Kidney glomerular epithelial cell (primary cell): ENCODE results near the gene PLAAT4.
A peak's percentile ranks its signal among the peaks of the same experiment; 100 is the strongest.
"Not testable (repeated sequence)": the region's sequence is repeated elsewhere in the genome, so short reads cannot be mapped to it uniquely, and the experiment has no call there.

Experiments used
- DNase-seq: peaks from one replicate; lab custom pipeline; 2025; lab: John Stamatoyannopoulos, UW

PLAAT4 gene

GRCh38 chr11:63511048-63511748, 25.4 kb upstream of the PLAAT4 start:
- DNase-seq, result no peak

- no peak for DNase-seq
These were observed 23.8 kb upstream of the PLAAT4 start for GRCh38 chr11:63512816-63513215.

DNA sequence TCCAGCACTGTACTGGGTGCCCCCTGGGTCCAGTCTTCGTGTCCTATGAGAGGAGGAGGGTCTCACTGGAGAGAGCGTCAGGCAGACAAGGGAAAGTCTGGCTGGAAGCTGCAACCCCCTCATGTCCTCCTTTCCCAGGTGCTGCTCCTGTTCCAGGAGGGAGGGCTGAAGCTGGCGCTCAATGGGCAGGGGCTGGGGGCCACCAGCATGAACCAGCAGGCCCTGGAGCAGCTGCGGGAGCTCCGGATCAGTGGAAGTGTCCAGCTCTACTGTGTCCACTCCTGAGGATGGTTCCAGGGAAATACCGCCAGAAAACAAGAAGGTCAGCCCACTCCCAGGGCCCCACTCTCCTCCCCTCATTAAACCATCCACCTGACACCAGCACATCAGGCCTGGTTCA, 20.5 kb upstream of the PLAAT4 start:
- no peak for DNase-seq

DNA sequence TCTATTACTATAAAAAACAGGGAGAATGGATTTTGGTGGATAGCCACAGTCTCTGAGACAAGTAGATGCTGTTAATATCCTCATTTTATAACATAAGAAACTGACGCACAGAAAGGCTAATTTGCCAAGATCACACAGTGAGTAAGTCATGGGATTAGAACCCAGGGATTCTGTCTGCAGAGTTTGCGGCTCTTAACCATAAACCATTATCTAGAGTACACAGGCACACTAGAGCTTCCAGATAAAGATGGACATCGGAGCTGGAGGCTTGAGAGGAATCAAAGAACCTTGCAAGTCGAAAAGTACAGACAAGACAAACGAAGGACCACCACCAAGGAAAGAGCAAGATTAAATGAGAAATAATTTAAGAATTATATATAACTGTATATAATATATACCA, 19.5 kb upstream of the PLAAT4 start:
- no peak for DNase-seq

DNA sequence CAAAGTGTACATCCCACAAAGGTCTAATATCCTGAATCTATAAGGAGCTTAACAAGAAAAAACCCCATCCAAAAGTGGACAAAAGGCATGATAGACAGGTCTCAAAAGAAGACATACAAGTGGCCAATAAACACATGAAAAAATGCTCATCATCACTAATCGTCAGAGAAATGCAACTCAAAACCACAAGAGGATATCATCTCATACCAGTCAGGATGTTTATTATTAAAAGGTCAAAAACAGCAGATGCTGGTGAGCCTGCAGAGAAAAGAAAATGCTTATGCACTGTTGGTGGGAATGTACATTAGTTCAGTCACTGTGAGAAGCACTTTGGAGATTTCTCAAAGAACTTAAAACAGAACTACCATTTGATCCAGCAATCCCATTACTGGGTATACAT, 18.1 kb upstream of the PLAAT4 start:
- no peak for DNase-seq

DNA sequence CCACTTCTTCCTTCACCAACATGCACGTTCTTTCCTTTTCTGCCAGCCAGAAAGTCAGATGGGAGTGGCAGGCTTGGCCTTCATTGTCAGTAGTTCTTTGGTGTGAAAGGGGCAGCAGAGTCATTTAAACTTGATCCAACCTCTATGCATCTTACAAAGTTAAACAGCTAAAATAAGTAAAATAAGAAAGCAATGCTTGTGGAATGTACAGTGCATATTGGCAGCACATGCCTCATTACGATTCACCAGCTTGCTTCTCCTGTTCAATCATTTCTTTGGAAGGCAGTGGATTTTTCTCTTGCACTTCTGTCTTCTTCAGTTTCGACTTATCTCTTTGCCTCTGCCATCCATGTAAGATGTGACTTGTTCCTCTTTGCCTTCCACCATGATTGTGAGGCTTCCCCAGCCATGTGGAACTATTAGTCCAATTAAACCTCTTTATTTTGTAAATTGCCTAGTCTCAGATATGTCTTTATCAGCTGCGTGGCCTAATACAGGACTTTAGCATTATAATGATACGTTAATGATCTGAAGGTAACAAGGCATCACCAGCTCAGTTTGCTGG, 15.9 kb upstream of the PLAAT4 start:
- no peak for DNase-seq

DNA sequence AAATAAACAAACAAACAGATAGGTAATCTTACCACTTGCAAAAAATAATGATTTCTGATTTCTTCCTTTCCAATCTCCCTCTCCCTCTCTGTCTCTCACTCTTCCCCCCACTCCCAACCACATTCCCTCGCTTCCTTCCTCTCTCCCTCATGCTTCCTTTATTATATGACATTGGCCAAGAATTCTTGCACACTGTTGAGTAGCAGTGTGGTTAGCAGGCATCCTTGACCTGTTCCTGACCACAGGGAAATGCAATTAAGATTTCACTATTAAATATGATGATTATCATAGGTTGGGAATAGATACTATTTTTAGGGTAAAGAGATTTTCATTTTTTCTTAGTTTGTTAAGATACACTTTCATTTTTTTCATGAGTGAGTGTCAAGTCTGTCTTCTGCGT, 14.7 kb upstream of the PLAAT4 start:
- DNase-seq, result no peak

DNA sequence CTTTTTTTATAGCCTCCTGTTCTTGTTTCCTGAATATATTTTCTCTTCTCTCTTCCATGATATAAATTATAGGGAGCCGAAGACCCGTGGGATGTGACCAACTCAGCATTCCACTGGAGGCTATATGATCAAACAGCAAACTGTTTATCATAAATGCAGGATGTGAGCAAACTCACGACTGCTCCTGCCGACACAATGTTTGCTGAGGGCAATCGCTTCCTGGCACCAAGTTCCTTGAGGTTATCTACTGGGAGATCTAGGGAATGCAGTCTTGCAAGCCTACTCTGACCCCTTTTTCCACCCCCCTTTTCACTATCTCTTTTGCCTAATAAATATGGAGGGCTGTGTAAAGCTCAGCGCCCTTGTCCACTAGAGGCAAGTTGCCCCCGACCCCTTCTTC, 13.5 kb upstream of the PLAAT4 start:
- DNase-seq, result no peak

DNA sequence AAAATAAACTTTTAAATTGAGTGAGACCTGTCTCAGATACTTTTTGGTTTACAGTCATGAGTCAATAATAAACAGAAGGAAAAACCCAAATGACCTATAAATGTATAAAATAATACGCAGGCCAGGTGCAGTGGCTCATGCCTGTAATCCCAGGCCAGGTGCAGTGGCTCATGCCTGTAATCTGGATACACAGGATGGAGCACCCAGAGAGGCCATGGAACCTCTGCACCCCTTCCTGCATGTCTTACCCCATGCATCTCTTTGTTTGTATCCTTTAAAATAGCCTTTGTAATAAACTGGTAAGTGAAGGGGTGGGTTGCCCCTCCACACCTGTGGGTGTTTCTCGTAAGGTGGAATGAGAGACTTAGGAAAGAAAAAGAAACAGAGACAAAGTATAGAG, 8.9 kb upstream of the PLAAT4 start:
- no peak for DNase-seq

GRCh38 chr11:63528156-63528555, 8.5 kb upstream of the PLAAT4 start:
- DNase-seq, result not testable (repeated sequence)

DNA sequence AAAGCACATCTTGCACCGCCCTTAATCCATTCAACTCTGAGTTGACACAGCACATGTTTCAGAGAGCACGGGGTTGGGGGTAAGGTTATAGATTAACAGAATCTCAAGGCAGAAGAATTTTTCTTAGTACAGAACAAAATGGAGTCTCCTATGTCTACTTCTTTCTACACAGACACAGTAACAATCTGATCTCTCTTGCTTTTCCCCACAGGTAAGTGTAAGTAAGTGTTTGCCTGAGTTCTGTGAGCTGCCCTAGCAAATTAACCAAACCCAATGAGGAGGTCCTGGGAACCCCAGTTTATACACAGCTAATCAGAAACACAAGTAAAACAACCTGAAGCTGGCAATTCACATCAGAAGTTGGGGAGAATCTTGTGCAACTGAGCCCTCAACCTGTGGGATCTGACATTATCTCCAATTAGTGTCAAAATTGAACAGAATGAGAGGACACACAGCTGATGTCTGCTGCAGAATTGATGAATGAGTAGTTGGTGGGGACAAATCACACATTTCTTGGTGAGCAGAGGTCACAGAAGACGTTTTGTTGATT, 7.8 kb upstream of the PLAAT4 start:
- DNase-seq, result not testable (repeated sequence)

DNA sequence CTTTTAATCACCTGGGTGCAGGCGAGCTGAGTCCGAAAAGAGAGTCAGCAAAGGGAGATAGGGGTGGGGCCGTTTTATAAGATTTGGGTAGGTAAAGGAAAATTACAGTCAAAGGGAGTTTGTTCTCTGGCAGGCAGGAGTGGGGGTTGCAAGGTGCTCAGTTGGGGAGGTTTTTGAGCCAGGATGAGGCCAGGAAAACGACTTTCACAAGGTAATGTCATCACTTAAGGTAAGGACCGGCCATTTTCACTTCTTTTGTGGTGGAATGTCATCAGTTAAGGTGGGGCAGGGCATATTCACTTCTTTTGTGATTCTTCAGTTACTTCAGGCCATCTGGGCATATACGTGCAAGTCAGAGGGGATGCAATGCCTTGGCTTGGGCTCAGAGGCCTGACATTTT, 7.2 kb upstream of the PLAAT4 start:
- not testable (repeated sequence) for DNase-seq

- no peak for DNase-seq
These were observed 6.6 kb upstream of the PLAAT4 start for GRCh38 chr11:63530021-63530420.

DNA sequence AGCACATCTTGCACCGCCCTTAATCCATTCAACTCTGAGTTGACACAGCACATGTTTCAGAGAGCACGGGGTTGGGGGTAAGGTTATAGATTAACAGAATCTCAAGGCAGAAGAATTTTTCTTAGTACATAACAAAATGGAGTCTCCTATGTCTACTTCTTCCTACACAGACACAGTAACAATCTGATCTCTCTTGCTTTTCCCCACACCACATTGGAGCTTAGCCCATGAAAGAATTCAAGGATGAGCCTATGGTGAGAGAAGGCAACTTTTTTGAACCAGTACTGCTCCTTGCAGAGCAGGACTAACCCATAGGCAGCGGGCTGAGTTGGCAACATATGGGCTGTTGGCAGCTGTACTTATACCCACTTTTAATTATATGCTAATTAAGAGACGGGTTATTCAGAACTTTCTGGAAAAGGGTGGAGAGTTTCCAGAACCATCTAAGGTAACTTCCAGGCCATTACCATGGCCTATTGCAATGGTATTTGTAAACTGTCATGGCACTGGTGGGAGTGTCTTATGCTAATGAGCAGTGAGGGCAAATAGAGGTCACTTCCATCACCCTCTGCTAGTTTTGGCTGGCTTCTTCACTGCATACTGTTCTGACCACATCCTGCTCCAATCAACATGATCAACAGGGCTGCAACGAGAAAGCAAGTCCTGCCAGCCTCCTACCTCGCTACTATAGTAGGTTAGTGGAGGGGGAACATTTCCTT, 5.4 kb upstream of the PLAAT4 start:
- peak; percentile 70 for DNase-seq

DNA sequence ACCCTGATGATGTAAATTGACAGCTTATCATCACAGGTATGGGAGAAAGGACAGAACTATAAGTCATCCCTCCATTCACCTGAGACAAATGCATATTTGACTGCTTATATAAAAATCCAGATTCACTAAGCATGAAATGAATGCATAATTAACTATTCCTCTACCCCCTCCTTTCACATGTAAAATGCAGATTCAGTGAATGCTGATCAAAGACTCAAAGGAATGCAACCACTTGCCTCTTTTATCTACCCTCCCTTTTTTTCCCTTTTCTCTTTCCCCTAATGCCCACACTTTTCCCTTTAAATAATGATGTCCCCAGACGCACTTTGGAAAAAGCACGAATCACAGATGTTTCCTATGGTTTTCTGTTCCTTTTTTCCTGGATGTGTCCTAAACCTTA, 4.5 kb upstream of the PLAAT4 start:
- DNase-seq, result no peak

- no peak for DNase-seq
These were observed 3.7 kb upstream of the PLAAT4 start for GRCh38 chr11:63532799-63533475.

- DNase-seq, result no peak
These were observed 2.5 kb upstream of the PLAAT4 start for GRCh38 chr11:63534076-63534475.

DNA sequence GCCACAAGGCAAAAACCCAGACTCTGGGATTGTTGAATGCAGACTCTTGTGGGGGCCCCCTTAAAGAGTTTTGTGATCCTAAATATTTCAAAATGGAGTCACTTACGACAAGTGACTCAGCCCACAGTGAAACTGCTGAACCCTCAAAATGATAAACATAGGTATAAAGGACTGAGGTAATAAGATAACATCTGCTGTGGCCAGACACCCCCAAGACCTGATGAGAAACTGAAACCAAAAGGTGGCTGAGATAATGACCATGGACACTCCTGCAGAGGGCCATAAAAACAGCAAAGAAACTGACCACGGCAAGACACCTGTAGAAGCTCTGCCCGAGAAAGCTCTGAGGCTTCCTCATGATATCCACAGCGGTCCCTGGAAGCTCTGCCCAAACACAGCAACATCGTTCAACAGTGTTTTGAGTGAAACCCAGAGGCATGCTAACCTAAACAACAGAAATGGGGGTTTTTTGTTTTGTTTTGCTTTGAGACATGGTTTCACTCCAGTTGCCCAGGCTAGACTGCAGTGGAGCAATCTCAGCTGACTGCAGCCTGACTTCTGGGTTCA, 1.6 kb upstream of the PLAAT4 start:
- no peak for DNase-seq

DNA sequence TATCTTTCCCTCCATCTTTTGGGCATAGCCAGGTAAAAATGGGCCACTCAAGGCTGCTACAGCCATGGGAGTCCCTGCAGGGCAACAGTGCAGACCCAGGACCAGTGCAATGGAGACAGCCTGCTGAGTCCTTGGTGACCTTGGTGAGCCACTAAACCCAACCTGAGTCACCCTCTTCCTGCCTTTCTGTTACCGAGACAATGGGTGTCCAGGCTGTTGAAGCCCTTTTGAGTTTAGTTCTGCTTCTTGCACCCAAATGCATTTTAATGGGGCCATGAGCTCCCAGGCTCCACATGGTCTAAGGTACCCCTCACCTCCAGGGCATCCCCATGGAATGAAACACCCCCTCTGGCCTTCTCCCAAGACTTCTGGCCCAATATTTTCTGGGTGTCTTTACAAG, 874 bp upstream of the PLAAT4 start:
- DNase-seq, result no peak

GRCh38 chr11:63537293-63538101, 889 bp downstream of the PLAAT4 start:
- no peak for DNase-seq

- not testable (repeated sequence) for DNase-seq
These were observed 5.9 kb downstream of the PLAAT4 start for GRCh38 chr11:63542506-63542905.
